ENCODE data around the gene RNASEH1.
"Not testable (repeated sequence)": the region's sequence is repeated elsewhere in the genome, so short reads cannot be mapped to it uniquely, and the experiment has no call there.

Gene RNASEH1

DNA sequence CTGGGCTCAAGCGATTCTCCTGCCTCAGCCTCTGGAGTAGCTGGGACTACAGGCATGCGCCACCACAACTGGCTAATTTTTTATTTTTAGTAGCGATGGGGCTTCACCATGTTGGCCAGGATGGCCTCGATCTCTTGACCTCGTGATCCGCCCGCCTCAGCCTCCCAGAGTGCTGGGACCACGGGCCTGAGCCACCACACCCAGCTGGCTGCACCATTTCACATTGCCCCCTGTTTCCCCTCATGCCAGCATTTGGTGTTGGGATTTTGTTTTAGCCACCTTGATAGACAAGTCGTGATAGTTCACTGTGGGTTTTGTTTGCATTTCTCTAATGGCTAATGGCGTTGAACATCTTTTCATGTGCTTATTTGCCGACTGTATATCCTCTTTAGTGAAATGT, 31.0 kb upstream of the RNASEH1 start:
- no peak for DNase-seq (ENCODE audit: low read depth)

DNA sequence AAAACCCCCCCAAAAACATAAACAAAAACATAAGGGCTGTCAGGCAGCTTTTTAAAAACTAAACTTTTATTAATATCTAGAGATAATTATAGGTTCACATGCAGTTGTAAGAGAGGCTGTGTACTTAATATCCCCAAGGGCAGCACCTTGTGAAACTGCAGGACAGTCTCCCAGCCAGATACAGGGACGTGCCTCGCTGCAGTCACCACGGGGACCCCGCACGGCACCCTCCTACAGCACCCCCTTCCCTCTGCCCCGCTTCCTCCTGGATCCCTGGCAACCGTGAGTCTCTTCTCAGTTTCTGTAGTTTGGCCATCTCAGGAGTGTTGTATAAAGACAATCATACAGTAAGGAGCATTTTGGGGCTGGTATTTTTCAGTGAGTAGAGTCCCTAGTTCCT, 30.0 kb upstream of the RNASEH1 start:
- no peak for DNase-seq (ENCODE audit: low read depth)

- no peak for DNase-seq (ENCODE audit: low read depth)
Observed at GRCh38 chr2:3587432-3587831, 29.3 kb upstream of the RNASEH1 start.

- DNase-seq (ENCODE audit: low read depth), result no peak
Observed at GRCh38 chr2:3587021-3587420, 28.9 kb upstream of the RNASEH1 start.

GRCh38 chr2:3586220-3586619, 28.1 kb upstream of the RNASEH1 start:
- DNase-seq (ENCODE audit: low read depth), result no peak

GRCh38 chr2:3585261-3586109, 27.4 kb upstream of the RNASEH1 start:
- DNase-seq (ENCODE audit: low read depth), result no peak

DNA sequence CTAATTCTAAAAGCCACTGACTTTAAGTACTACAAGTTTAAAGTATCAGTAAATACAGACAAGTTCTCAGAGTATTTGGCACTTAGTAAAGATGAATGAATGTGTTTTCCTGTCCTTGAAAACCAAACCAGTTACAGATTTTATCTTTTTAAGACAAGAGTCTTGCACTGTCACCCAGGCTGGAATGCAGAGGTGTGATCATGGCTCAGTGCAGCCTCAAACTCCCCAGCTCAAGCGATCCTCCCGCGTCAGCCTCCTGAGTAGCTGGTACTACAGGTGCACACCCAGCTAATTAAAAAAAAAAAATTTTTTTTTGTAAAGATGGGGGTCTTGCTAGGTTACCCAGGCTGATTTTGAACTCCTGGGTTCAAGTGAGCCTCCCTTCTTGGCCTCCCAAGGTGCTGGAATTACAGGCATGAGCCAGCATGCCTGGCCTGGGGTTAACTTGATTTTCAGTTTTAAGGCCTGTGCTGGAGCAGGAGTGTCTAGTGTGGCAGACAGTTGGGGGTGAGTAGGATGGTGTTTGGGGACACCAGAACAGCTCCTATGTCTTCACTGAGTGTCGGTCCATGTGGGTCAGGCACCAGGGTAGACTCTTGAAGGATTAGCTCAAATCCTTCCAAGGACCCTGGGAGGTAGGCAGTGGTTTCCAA, 26.6 kb upstream of the RNASEH1 start:
- no peak for DNase-seq (ENCODE audit: low read depth)

DNA sequence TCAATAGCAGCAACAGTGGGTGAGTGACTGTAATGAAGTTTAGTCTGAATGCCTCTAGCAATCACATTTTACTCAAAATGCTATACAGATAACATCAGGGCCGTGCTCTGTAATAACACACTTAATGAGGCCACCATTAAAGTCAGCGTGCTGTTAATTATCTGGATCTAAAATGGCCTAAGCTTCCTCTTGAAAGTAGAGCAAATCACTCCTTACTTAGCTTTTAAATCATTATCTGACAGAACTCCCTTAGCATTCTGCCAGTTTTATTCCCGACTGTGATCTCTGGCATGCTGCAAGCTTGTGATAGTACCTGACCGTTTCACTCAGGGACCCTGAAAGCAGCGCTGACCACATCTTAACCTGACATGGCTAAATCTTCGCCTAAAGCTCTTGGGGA, 25.9 kb upstream of the RNASEH1 start:
- DNase-seq (ENCODE audit: low read depth), result no peak

DNA sequence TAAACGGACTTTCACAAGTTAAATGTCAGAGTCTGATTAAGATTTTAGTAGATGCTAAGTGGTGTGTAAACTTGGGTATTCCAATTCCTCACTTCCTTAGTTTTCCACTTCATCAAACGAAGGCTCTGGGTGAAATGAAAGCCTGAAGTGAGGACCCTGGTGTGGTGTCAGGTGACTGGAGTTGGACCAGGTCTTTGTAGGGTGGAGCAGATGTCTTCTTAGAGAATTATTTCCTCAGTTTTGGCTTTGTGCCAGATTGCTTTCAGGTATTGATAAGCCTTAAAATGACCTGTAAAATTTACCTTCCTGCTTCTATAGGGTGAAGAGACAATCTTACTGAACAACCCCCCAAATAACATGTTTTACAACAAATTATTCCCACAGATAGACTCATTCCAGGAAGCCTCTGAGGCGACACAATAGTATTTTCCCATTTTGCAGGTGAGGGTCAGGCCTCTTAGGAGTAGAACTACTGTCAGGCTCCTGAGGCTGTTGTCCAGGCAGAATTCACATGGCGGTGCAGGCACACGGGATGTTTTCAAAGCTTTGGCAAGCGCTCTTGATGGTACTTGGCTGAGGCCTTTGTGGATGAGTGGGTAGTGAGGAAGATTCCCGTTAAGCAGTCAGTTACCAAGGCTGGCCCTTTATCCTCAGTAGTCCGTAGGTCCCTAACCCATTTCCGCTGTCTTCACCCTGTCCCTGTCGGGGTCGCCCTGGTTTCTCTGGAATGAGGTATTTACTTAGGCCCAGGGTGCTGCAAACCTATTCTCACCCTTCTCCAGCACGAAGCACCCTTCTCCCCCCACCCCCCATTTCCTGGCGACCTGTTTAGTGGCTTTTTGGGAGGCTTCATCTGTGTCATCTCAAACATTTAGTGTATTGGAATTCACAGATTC, 23.5 kb upstream of the RNASEH1 start:
- no peak for DNase-seq (ENCODE audit: low read depth)

DNA sequence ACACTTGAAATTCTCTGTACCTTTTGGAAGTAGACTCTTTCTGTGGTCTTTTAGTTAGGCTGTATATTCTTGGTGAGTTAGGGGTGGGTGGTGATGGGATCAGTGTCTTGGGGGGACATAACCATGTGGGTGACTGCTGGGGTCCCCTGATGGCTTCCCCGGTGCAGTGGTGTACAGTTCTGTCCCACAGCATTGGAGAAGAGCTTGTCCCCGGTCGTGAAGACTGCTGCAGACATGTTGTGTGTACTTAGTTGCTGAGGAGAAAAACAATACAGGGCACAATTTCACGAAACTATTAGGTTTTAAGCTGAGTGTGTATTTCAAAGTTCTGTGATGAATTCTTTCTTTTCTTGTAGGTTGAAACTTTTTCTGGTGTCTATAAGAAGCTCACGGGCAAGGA, 22.3 kb upstream of the RNASEH1 start:
- no peak for DNase-seq (ENCODE audit: low read depth)

DNA sequence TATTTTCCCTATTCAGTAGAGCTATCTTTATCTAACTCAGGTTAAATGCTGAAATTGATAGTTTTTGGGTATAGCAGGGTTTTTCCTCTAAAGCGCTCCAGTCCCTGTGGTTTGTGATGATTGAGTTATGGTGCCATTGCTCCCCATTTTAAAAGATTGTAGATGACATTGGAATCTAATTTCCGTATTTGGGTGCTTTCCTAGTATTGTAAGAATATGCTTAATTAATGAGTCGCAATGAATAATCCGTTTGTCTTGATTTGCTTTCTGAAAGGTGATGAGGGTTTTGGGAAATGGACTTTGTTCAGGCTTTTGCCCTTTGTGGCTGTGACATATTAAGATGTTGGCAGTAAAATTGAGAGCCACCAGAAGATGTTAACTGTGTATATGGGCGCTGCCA, 20.9 kb upstream of the RNASEH1 start:
- DNase-seq (ENCODE audit: low read depth), result no peak

GRCh38 chr2:3576263-3576630, 18.1 kb upstream of the RNASEH1 start:
- not testable (repeated sequence) for DNase-seq (ENCODE audit: low read depth)

- DNase-seq (ENCODE audit: low read depth), result no peak
Observed at GRCh38 chr2:3575534-3576262, 17.6 kb upstream of the RNASEH1 start.

GRCh38 chr2:3574155-3574554, 16.0 kb upstream of the RNASEH1 start:
- no peak for DNase-seq (ENCODE audit: low read depth)

GRCh38 chr2:3572620-3573019, 14.5 kb upstream of the RNASEH1 start:
- DNase-seq (ENCODE audit: low read depth), result no peak

- no peak for DNase-seq (ENCODE audit: low read depth)
Observed at GRCh38 chr2:3571284-3571683, 13.2 kb upstream of the RNASEH1 start.

DNA sequence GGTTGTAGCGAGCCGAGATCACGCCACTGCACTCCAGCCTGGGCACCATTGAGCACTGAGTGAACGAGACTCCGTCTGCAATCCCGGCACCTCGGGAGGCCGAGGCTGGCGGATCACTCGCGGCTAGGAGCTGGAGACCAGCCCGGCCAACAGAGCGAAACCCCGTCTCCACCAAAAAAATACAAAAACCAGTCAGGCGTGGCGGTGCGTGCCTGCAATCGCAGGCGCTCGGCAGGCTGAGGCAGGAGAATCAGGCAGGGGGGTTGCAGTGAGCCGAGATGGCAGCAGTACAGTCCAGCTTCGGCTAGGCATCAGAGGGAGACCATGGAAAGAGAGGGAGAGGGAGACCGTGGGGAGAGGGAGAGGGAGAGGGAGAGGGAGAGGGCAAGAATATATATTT, 11.5 kb upstream of the RNASEH1 start:
- DNase-seq (ENCODE audit: low read depth), result not testable (repeated sequence)

GRCh38 chr2:3566806-3567205, 8.7 kb upstream of the RNASEH1 start:
- no peak for DNase-seq (ENCODE audit: low read depth)

- DNase-seq (ENCODE audit: low read depth), result no peak
Observed at GRCh38 chr2:3565117-3565516, 7.0 kb upstream of the RNASEH1 start.

GRCh38 chr2:3563521-3563976, 5.4 kb upstream of the RNASEH1 start:
- no peak for DNase-seq (ENCODE audit: low read depth)

DNA sequence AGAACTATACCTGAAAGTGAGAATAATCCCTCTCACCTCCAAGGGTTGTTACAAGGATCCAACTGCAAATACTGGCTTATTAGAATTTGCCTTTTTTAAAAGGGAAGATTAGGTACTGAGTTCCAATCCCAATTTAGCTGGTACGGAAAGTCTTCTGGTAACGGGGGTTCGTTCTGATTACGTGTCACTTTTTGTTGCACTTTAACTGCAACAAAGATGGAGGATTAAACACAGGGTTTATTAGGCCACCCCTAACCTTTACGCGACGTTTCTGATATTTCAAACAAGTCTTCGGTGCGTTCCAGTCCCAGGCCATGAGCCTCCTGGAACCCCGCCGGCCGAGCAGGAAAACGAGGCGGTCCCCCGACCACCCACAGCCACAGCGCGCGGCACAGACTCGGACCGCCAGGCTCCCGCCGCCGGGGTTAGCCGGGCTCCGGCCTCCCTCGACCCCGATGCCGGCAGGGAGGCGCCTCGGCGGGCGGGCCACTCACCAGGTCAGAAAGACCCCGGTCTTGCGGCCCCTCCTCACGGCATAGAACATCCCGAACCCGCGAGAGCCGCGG, 411 bp downstream of the RNASEH1 start:
- DNase-seq (ENCODE audit: low read depth), result no peak

DNA sequence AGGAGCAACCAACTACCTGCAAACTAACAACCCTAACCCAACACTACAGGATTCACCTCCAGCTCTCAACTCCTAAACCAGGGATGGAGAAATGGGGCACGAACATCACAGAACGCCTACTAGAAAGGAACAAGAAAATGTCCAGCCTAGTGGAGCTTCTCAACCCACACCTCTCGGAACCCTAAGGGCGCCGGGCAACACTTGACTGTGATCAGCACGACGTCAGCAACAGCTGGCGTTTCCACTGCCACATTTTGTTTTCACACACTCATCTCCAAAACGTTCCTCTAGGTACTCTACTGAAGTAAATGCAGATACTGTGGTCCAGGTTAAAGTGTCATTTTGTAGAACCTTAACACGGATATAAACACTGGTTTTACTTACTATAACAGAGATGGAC, 4.2 kb downstream of the RNASEH1 start:
- DNase-seq (ENCODE audit: low read depth), result no peak
